Thymus (tissue), 11 donors: ENCODE results near the gene DAW1. TPM values are rescaled to one million over a fixed set of nuclear protein-coding genes. Genes with fewer than 3 reads are reported as not detected.

ENCODE experiments used
- DNase-seq, 9 donors: peaks; one replicate each; pipeline ENCODE4 v3.0.0-alpha.2; 2013; ENCODE audit warnings: low spot score in 9 of 9, low read depth in 6 of 9, missing footprints in 1 of 9
- H3K27ac ChIP-seq, 2 donors: one replicate each; pipeline ENCODE4 v1.5.1; 2013; ENCODE audit warnings: control low read depth in 1 of 2, low read depth in 1 of 2, low read length in 1 of 2, mild to moderate bottlenecking in 1 of 2, moderate library complexity in 1 of 2
- H3K27me3 ChIP-seq, 2 donors: one replicate each; pipeline ENCODE4 v1.5.1; 2013; ENCODE audit warnings: low read length in 1 of 2; ENCODE audit not compliant: control insufficient read depth in 2 of 2, insufficient read depth in 1 of 2
- H3K36me3 ChIP-seq, 2 donors: one replicate each; pipeline ENCODE4 v1.5.1; 2013; ENCODE audit warnings: low read length in 1 of 2, mild to moderate bottlenecking in 1 of 2, moderate library complexity in 1 of 2; ENCODE audit not compliant: control insufficient read depth in 2 of 2, insufficient read depth in 2 of 2
- H3K4me1 ChIP-seq, 2 donors: one replicate each; pipeline ENCODE4 v1.5.1; 2013; ENCODE audit warnings: low read length in 2 of 2; ENCODE audit not compliant: control insufficient read depth in 2 of 2, insufficient read depth in 2 of 2
- H3K4me3 ChIP-seq, 2 donors: one replicate each; pipeline ENCODE4 v1.5.1; 2013; ENCODE audit warnings: low read length in 2 of 2, control low read depth in 1 of 2, mild to moderate bottlenecking in 1 of 2
- H3K9me3 ChIP-seq, 2 donors: one replicate each; pipeline ENCODE4 v1.5.1; 2013; ENCODE audit warnings: low read length in 1 of 2, mild to moderate bottlenecking in 1 of 2; ENCODE audit not compliant: control insufficient read depth in 2 of 2, insufficient read depth in 1 of 2
- WGBS: extraction: QIAGEN DNeasy Blood & Tissue Kit; methylation state at CpG from one replicate; pipeline ENCODE4 v1.1.7; 2013; 5-methylcytosine and 5-hydroxymethylcytosine counted together
- polyA plus RNA-seq: library from polyadenylated mRNA; stranded (reverse); fragments of 200-250 nt; gene quantifications from one replicate; pipeline ENCODE4 v1.2.3, GENCODE V29; 2013
- total RNA-seq: library from RNA; stranded (reverse); fragments of 120-200 nt; gene quantifications from one replicate; pipeline ENCODE4 v1.2.4, GENCODE V29; 2013
- donor health status: healthy.

The DAW1 gene
- total and polyA plus RNA-seq, 2 donors: 0.28 to 0.34 TPM

DNA sequence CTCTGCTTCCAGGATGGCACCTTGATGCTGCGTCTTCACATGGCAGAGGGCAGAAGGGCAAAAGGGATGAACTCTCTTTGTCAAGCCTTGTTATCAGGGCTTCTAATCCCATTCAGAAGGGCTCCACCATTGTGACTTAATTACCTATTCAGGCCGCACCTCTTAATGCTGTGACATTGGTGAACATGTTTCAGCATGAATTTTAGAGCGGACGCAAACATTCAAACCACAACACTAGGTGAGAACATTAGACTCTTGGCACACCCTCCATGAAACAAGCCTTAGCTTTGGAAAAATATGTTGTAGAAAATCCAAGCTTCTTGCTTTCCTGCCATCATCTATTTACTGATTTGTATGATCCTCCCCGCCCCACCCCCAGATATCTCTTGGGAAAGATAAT lies 17.9 kb downstream of the DAW1 start:
- no peaks in the 10 kb centered on the region for H3K4me1 ChIP-seq
- H3K27me3 ChIP-seq: no peaks in the 10 kb centered on the region
- no peaks in the 10 kb centered on the region for H3K36me3 ChIP-seq
- no peak overlapping the region for H3K4me3 ChIP-seq
- no peak overlapping the region for H3K27ac ChIP-seq
- 95% methylated on average over 5 of the region's 5 CpGs for WGBS
- peak in 1 of 9 donors; percentile 9 for DNase-seq
- H3K9me3 ChIP-seq: no peaks in the 10 kb centered on the region

DNA sequence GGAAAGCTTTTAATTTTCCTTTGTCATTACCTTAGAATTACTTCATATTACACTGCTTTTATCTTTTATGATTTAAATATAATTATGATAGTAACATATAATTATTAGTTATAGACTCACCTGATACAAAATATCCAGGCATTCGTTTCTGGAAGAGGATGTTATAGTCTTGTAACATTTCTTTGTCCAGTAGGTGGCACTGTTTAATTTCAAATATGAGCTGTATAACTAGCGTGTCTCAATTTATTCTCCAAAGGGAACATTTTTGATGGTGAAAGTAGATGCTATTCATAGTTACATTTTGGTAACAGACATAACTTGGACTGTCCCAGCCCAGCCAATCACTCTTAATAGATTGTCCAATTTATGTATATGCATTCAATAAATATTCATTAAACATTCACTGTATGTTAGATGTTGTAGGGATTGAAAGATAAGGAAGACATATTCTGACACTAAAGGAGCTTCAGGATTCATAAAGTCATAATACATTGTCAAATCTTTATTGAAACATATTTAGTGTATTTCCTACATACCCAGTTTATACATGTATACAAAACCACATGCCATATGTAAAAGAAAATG lies 19.2 kb downstream of the DAW1 start:
- 6% methylated on average over 2 of the region's 2 CpGs for WGBS
- H3K9me3 ChIP-seq: no peaks in the 10 kb centered on the region
- peak in 7 of 9 donors; percentile 14 to 60 (median 22) for DNase-seq
- no peak overlapping the region for H3K4me3 ChIP-seq
- no peak overlapping the region for H3K27ac ChIP-seq
- no peaks in the 10 kb centered on the region for H3K27me3 ChIP-seq
- H3K4me1 ChIP-seq: no peaks in the 10 kb centered on the region
- no peaks in the 10 kb centered on the region for H3K36me3 ChIP-seq

DNA sequence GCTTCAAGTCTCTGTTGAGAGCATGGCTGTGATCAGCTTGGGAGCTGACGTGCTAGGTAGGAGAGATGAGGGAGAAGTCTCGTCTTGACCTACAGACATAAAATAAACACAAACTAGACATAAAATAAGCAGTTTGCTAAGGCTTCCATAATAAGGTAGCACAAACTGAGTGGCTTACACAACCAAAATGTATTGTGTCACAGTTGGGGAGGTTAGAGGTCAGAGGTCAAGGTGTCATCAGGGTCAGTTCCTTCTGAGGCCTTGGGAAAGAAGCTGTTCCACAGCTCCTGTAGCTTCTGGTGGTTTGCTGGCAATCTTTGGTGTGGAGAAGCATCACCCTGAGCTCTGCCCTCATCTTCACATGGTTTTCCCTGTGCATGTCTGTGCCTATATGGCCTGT lies 20.2 kb downstream of the DAW1 start:
- DNase-seq: no peak
- 97% methylated on average over 2 of the region's 2 CpGs for WGBS
- Histone ChIP-seq H3K27ac (no peak overlapping the region), H3K9me3 (no peaks in the 10 kb centered on the region), H3K4me1 (no peaks in the 10 kb centered on the region), H3K4me3 (no peak overlapping the region), H3K36me3 (no peaks in the 10 kb centered on the region), H3K27me3 (no peaks in the 10 kb centered on the region)

DNA sequence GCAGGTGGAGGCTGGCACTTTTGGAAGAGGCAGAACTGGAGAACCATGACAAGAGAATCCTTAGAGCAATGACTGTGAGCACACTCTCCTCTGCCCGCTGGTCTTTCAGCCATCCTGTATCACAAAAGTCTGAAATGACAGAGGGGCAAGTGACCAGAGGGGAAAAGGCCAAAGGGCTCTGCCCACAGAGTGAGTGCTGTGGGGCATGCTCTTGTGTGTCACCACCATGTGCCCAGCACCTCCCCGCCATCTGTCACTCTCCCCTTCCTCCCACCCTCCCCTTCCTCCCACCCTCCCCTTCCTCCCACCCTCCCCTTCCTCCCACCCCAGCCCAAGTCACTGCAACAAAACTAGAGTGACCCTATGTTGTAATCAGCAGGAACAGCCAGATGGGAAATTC lies 31.9 kb downstream of the DAW1 start:
- WGBS: 82% methylated on average over 2 of the region's 2 CpGs
- DNase-seq: no peak

DNA sequence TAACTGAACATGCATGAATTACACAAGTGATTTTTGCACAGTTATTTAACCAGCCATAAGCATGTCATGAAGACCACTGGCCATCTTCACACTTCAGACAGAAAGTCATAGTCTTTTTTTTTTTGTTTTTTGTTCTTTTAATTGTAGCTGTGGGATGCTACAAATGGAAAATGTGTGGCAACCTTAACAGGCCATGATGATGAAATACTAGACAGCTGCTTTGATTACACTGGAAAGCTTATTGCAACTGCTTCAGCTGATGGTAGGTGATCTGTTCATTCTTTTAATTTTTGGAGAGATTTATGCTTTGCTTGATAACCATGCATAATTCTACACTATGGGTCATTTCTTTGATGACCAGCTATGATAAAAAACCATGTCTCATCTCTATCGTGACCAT lies 35.6 kb downstream of the DAW1 start:
- Histone ChIP-seq H3K9me3 (no peaks in the 10 kb centered on the region), H3K36me3 (no peaks in the 10 kb centered on the region), H3K27me3 (no peaks in the 10 kb centered on the region), H3K4me3 (no peak overlapping the region), H3K4me1 (no peaks in the 10 kb centered on the region), H3K27ac (no peak overlapping the region)
- DNase-seq: no peak
- 95% methylated on average over 1 of the region's 1 CpG for WGBS

More for the DNA sequence above, 31.9 kb downstream of the DAW1 start:
- H3K36me3 ChIP-seq: no peaks in the 10 kb centered on the region
- H3K9me3 ChIP-seq: no peaks in the 10 kb centered on the region
- H3K27me3 ChIP-seq: no peaks in the 10 kb centered on the region
- no peak overlapping the region for H3K4me3 ChIP-seq
- H3K27ac ChIP-seq: no peak overlapping the region
- H3K4me1 ChIP-seq: no peaks in the 10 kb centered on the region

DNA sequence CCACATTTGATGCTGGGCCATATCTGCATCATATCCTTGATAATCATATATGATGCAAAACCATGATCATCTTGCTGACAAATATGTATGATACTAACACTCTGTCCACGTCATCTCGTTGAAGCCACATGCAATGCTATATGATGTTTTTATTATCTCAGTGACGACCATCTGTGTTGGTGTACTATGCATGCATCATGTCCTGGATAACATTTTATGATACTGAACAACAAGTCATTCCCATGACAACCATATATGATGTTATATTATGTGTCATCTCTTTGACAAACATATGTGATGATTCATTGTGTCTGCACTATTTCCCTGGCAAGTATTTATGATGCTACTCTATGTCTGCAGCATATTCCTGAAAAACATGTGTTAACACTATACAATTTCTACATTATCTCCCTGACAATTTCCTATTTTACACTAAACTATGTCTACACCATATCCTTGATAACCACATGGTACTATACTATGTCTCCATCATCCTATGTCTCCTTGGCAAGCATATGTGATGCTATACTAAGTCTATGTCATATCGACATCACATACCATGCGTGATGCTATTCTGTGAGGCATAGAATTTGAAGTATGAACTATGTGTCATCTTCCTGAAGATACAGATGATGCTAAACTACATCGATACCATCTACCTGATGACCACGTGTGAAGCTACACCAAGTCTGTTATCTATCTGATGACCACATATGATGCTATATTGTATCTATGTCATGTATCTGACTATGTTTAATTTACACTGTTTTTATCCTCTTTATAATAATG lies 37.0 kb downstream of the DAW1 start:
- no peak for DNase-seq
- Histone ChIP-seq H3K4me1 (no peaks in the 10 kb centered on the region), H3K9me3 (no peaks in the 10 kb centered on the region), H3K27me3 (no peaks in the 10 kb centered on the region), H3K27ac (no peak overlapping the region), H3K4me3 (no peak overlapping the region), H3K36me3 (no peaks in the 10 kb centered on the region)
- 89% methylated on average over 7 of the region's 7 CpGs for WGBS

DNA sequence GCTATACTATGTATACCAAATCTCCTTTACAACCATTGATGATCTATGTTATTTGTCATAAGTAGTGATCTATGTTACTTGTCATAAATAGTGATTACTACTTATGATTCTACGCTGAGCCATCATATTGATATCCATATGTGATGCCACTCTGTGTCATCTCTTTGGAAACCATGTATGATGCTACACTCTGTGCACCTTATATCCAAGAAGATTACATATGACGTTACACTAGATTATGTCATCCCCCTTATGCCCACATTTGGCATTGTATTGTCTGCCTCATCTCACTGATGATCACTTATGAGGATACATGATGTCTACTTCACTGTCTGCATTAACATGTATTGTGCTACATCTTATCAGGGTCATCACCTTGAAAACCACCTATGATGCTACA lies 42.9 kb downstream of the DAW1 start:
- Histone ChIP-seq H3K36me3 (no peaks in the 10 kb centered on the region), H3K4me3 (no peak overlapping the region), H3K9me3 (no peaks in the 10 kb centered on the region), H3K27me3 (no peaks in the 10 kb centered on the region), H3K4me1 (no peaks in the 10 kb centered on the region), H3K27ac (no peak overlapping the region)
- WGBS: 19% methylated on average over 2 of the region's 2 CpGs
- DNase-seq: no peak

DNA sequence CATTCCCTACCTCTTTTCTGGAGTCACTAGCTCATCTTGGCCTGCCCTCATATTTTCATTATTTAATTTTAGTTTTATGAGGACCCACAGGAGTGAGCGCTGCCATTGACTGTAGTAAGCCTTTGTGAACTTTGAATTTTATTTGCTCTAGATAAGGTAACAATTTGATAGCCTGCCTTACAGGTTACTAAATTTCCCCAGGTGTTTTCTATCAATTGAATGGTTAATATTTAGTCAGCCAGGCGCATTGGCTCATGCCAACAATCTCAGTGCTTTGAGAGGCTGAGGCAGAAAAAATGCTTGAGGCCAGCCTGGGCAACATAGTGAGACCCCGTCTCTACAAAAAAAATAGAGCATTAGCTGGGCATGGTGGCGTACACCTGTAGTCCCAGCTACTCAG lies 50.2 kb downstream of the DAW1 start:
- Histone ChIP-seq H3K36me3 (no peaks in the 10 kb centered on the region), H3K4me1 (no peaks in the 10 kb centered on the region), H3K4me3 (no peak overlapping the region), H3K27me3 (no peaks in the 10 kb centered on the region), H3K9me3 (no peaks in the 10 kb centered on the region), H3K27ac (no peak overlapping the region)
- WGBS: 94% methylated on average over 4 of the region's 4 CpGs
- DNase-seq: no peak

DNA sequence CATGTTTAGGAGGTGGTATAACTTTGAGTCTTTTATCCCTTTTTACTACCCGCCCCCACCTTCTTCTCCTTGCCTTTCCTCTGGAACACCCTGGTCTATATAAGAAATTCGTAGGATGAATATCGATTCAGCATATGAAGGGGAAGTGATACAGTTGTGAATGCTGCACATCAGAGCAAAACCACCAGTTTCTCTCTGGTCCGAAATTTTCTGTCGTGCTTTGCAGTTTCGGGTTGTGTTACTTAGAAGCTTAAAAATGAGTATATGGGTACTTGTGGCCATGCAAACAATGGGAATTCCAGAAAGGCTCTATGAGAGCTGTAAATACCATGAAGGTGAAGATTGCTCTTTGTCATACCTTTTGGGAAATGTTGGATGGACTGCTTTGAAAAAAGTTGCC lies 60.6 kb downstream of the DAW1 start:
- no peaks in the 10 kb centered on the region for H3K27me3 ChIP-seq
- no peaks in the 10 kb centered on the region for H3K9me3 ChIP-seq
- no peaks in the 10 kb centered on the region for H3K36me3 ChIP-seq
- H3K4me1 ChIP-seq: no peaks in the 10 kb centered on the region
- no peak overlapping the region for H3K4me3 ChIP-seq
- DNase-seq: no peak
- 93% methylated on average over 6 of the region's 6 CpGs for WGBS
- H3K27ac ChIP-seq: no peak overlapping the region
